HEK293 (cell line): ENCODE measurements around the gene EFHC1.

Experiments
- ZNF18 ChIP-seq: fragments of 450-650 bp; formaldehyde crosslinking; IDR thresholded peaks from 2 replicates; pipeline ENCODE4 v1.5.1; 2016; ENCODE audit warnings: missing biosample characterization, missing genetic modification characterization
- TF ChIP-seq, protein P1 (sequence below): fragments of 450-650 bp; formaldehyde crosslinking; optimal IDR thresholded peaks from 2 replicates; pipeline ENCODE3; 2016; ENCODE audit warnings: missing biosample characterization, mild to moderate bottlenecking, missing genetic modification characterization

DNA sequence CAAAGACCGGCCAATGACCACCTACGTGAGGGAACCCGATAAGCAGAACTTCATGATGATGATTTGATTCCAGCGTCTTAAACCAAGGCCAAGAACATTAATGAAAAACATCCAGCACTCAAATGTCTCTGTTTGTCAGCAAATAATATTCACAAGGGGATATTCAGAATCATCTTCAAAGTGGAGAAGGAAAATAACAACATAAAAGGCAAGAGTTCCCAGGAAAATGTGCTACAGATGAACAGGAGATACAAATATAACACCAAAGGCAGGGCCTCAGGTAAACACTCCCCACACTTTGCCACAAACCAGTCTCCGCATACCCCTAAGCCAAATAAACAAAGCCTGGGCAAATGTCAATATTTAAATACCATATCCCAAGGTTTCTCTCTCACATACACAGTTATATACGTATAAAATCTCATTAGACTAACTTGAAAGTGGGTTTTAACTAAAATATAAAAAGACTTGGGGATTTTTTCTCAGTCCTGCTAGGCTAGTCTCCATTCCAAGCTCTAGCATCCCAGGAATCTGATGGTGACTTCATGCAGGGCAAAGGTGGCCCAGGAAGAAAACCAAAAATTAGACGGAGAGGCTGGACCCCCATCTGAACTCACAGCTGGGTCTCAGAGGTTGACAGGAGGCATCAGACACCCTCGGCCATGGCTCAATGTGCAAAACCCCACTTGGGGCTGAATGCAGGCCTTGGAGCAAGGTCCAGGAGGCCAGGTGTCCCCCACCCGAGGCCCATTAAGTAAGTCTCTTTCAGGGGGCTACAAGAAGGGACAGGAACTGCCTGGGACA lies 124.7 kb downstream of the EFHC1 start:
- no peak for TF ChIP-seq ZNF18 (tag by site-specific recombination)
- TF ChIP-seq, protein P1, sequence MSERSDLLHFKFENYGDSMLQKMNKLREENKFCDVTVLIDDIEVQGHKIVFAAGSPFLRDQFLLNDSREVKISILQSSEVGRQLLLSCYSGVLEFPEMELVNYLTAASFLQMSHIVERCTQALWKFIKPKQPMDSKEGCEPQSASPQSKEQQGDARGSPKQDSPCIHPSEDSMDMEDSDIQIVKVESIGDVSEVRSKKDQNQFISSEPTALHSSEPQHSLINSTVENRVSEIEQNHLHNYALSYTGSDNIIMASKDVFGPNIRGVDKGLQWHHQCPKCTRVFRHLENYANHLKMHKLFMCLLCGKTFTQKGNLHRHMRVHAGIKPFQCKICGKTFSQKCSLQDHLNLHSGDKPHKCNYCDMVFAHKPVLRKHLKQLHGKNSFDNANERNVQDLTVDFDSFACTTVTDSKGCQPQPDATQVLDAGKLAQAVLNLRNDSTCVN (tag by site-specific recombination) = no peak
